Hematopoietic multipotent progenitor cell (in vitro differentiated cells): ENCODE results near the gene RAB3GAP2. TPM values are rescaled to one million over a fixed set of nuclear protein-coding genes. Genes with fewer than 3 reads are reported as not detected.
"Not testable (repeated sequence)": the region's sequence is repeated elsewhere in the genome, so short reads cannot be mapped to it uniquely, and the experiment has no call there.

Source experiments
- DNase-seq, 3 donors: peaks; one replicate each; pipeline ENCODE4 v3.0.0-alpha.2; 2011 to 2015; ENCODE audit warnings: low read depth in 2 of 3, low spot score in 2 of 3
- total RNA-seq: library from RNA; depleted of rRNA; stranded (reverse); fragments of >200 nt; gene quantifications from one replicate; pipeline ENCODE4 v1.2.3, GENCODE V29; 2012

The RAB3GAP2 gene
- total RNA-seq, 1 donor = 15.6 TPM

DNA sequence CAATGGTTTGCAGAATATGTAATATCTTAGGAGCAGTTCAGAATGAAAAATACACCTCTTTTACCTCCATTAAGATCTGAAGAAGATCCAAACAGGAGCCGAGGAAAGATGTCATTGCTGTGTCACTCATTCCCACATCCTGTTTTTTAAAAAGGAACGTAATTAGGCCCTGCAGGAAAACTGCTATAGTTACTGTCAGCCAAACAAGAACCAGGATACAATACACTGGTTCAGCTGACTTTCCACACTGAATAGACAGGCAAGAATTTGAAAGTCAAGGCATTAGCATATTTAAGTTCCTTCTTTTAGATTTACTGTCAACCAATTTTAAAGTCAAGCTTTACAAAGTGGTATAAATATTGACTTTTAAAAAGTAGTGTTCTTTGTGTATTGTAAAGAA is 114.5 kb downstream of the RAB3GAP2 start:
- DNase-seq = no peak

GRCh38 chr1:220156620-220157146 is 115.6 kb downstream of the RAB3GAP2 start:
- no peak for DNase-seq

DNA sequence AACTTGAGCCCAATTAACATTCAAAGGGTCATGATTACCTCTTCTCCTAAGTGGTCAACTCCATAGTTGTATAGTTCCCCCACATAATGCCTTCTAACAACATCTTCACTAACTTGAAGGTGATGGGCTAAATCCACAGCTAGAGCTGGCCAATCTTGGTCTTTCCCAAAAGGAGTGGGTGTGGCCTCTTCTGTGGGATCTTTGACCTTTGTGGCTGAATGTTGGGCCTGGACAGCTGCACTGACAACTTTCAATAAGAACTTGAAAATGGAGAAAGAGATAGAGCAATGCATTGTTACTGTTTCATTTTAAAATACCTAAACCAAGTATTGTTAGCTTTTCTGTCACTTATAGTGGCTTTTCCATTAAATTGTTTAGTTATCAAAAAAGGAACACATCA is 119.1 kb downstream of the RAB3GAP2 start:
- no peak for DNase-seq

GRCh38 chr1:220151454-220151853 is 120.8 kb downstream of the RAB3GAP2 start:
- no peak for DNase-seq

DNA sequence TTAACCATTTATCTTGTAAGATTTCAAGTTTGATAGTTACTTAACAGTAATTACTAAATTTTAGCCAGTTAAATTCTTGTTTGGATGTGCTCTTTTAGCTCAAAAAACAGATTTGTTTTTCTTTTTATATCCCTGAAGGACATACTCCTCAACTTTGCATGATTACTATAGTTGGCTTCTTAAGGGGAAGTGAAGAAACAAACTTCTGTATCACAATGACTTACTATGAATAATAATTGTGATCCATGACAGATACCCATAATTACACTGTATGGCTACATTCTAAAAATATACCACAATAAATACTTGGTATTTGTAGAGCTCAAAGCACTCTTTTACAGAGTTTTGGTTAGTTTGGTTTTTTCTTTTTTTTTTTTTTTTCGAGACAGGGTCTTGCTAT is 122.5 kb downstream of the RAB3GAP2 start:
- no peak for DNase-seq

GRCh38 chr1:220144051-220144450 is 128.2 kb downstream of the RAB3GAP2 start:
- no peak for DNase-seq

- no peak for DNase-seq
Observed at GRCh38 chr1:220139966-220140365, 132.3 kb downstream of the RAB3GAP2 start.

DNA sequence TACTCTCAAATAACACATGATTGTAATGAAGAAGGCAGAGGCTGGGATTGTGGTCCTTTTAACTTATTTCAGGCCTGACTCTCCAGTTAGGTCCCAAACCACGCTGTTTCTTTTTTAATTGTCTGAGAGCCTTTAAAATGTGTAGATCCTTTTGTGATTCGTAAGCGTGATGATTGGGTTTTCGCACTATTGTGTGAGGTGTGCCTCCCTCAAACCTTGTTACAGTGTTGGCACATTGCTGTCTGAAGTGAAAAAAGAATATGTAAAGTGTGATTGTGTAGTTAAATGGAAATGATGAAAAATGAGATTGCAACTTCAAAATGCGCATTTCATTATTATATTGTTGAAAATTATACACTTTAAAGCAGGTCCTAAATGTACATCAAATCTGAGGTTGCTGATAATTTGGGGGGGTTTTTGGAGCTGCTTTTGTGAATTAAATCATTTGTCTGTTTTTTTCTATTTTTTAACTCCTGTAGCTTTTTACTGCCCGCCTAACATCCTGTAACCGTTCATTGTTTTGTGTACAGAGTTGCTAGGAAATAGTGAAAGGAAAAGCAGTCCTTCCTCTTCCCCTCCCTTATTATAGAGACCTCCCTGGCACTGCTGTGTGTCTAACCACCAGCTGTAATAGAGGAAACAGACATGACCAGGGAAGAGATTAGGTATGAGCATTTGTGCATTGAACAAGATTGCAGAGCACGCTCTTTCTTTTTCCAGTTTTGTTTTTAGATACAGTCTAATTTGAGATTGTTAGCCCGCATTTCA is 135.1 kb downstream of the RAB3GAP2 start:
- DNase-seq = peak in 2 of 3 donors; percentile 86 to 97

DNA sequence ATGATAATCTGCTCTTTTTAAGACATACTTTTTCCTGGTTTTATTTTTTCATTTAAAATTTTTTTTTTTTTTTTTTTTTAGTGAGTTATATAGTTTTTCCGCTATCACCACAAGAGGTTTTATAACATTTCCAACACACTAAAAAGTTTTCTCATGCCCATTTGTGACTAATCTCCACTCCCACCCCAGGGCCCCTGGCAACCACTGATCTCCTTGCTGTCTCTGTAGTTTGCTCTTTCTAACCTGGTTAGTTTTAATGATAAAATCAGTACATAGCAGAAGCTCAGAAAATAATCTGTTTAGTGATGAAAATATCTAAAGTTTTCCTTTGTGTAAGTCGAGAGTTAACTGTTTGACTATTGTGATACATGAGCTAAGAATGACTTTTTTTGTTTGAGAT is 136.5 kb downstream of the RAB3GAP2 start:
- peak in 1 of 3 donors; percentile 21 for DNase-seq

DNA sequence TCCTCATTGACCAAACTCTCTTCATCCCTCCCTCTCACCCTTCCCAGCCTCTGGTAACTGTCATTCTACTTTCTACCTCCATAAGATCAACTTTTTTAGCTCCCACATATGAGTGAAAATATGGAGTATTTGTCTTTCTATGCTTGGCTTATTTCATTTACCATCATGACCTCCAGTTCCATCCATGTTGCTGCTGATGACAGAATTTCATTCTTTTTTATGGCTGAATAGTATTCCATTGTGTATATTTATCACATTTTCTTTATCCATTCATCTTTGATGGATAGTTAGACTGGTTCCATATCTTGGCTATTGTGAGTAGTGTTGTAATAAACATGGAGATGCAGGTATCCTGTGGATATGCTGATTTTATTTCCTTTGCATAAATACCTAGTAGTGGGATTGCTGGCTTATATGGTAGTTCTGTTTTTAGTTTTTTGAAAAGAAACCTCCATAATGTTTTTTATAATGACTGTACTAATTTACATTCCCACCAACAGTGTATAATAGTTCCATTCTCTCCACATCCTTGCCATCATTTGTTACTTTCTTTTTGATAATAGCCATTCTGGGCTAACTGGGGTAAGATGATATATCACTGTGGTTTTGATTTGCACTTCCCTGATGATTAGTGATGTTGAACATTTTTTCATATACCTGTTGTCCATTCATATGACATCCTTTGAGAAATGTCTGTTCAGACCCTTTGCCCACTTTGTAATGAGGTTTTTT is 142.6 kb downstream of the RAB3GAP2 start:
- no peak for DNase-seq

DNA sequence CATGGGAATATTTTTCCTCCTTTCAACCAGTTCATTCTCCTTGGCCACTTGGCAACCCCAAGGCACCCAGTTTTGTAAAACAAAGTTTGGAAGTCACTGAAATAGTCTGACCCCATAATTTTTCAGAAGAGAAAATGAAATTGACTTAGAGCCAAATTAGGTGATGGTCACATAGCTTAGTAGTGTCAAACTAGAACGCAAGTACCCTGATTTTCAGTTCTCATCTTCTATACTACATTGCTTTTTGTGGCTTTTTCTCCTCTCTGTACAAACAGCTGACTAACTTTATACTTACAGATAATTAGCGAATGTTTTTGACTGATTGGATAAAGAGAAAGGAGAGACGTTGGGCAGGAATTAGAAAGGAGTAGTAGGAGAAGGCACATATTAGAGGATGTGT is 145.2 kb downstream of the RAB3GAP2 start:
- no peak for DNase-seq

DNA sequence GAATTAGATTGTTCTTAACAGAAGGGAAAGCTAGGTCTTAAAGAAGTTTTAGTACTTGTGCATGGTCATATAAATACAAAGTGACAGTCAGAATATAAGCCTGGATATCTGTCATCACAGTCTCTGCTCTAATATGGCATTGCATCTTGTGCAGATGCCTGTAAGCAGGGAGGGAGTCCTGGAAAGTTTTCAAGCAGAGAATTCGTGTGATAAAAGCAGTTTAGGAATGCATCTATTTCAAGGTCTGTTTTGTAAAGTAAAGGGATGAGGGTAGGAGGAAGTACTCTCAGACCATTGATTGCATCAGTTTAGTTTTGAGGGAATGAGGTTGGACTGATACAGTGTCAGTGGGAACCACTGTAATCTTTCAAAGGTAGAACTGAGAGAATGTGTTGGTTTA is 147.7 kb downstream of the RAB3GAP2 start:
- DNase-seq = no peak

DNA sequence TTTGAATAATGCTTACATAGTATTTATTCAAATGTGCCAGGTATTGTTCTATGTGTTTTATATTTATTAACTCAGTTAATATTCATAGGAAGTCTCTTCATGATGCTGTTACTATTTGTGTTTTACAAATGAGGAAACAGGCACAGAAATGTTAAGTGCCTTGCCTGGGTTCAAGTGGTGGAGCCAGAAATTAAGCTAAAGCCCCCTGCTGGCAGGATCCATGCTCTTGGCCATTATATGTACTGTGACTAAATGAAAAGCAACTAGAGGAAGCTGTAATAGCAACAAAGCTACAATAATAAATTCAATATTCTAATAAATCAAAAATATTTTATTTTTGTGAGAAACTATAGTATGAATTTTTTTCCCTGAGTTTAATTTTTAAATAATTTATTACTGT is 148.4 kb downstream of the RAB3GAP2 start:
- DNase-seq = peak in 2 of 3 donors; percentile 10 to 34

DNA sequence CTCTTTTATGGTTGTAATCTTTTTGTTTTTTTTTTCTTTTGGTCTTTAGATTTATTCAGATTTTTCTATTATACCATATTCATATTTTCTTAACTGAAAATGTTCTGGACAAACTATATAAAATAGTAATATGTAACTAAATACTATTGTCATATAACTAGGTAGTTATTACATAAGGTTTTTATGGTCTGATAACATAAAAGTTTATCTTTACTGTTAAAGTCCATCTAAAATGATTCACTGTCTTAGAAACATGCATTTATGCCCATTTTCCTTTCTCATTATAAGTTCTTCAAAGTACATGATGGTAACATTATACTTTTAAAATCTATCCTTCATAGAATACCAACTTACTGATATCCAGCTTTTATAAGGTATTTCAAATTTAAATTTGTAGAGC is 149.2 kb downstream of the RAB3GAP2 start:
- no peak for DNase-seq

- DNase-seq = no peak
Observed at GRCh38 chr1:220121791-220122530, 150.3 kb downstream of the RAB3GAP2 start.

GRCh38 chr1:220119043-220119512 is 153.2 kb downstream of the RAB3GAP2 start:
- no peak for DNase-seq

DNA sequence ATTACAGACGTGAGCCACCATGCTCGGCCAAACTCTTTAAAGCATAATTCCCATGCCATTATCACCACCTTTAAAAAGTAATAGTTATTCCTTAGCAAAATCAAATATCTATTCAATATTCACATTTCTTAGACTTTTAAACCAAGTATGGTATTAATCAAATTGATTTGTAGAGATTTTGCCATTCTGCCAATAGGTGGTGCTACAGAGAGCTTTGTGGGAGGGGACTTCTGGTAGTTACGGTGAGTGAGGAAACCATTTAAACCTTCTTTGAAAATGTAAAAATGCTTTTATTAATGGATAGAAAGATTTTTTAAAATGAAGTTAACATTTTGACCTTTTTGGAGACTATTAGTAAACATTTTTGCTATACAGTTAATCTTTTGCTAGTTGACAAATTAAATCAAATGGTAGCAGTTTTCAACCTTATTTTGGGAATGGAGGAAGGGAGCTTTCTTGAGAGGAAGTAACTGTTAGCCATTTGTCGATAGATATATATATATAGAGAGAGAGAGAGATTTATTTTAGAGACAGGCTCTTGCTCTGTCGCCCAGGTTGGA is 159.0 kb downstream of the RAB3GAP2 start:
- DNase-seq = peak in 2 of 3 donors; percentile 48 to 80

- DNase-seq = not testable (repeated sequence)
Observed at GRCh38 chr1:220112600-220112999, 159.7 kb downstream of the RAB3GAP2 start.

- DNase-seq = not testable (repeated sequence)
Observed at GRCh38 chr1:220110473-220110872, 161.8 kb downstream of the RAB3GAP2 start.

DNA sequence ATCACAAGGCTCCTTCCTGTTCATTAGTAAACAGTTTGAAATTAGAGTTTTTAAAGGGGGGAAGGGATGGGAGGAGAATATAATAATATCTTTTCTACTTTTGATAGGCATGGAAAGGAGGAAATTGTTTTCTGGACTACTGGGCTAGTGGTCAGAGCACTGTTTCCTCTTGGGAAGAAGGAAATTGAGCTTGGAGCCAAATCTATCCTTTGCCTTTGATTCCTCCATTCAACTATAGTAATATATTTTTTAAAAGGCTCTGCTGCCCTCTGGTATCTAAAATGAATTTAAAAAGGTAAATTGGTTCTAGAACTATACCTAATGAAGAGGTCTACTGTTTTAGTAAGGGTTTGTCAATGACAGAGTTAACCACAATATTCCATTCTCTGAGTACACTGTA is 172.4 kb downstream of the RAB3GAP2 start:
- DNase-seq = no peak
